GM12892 (cell line): Measurements from ENCODE around the gene OTUB1.

Source experiments
- DNase-seq: peaks from one replicate; pipeline ENCODE4 v3.0.0; 2011; ENCODE audit not compliant: insufficient read length
- FAIRE-seq: peaks from 2 replicates; lab custom pipeline; 2011; peaks lifted over from hg19 to GRCh38; lab: Jason Lieb, UNC
- POLR2A ChIP-seq: IDR thresholded peaks from 2 replicates; pipeline ENCODE4 v1.6.1; 2011; ENCODE audit warnings: low read depth, low read length, control low read depth
- POLR2AphosphoS5 ChIP-seq: IDR thresholded peaks from 2 replicates; pipeline ENCODE4 v1.6.1; 2011; ENCODE audit warnings: low read depth, low read length, control low read depth
- TAF1 ChIP-seq: IDR thresholded peaks from 2 replicates; pipeline ENCODE4 v1.6.1; 2011; ENCODE audit warnings: low read depth, mild to moderate bottlenecking, control low read depth, low read length, borderline replicate concordance

OTUB1 gene

DNA sequence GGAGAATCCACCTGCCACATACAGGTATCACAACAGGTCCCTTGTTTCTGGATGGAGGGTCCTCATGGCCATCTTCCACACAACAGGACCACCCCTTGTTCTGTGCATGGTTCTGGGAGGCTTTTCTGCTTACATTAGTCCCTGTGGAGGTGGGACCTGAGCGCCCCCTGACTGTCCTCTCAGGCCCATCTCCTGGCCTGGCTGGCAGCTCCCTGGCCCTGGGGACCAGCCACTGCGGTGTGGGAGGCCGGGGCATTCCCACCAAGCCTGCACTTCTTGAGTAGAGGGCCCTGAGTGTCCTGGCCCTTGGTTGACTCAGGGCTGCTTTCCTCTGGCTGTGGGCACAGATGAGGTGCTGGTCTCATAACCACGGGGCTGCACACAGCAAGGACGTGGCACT is 6.8 kb upstream of the OTUB1 start:
- no peak for FAIRE-seq
- TF ChIP-seq TAF1: no peak
- TF ChIP-seq POLR2A: peak; percentile 11; the same call in 1 of the 2 replicates
- no peak for TF ChIP-seq POLR2AphosphoS5
- DNase-seq: no peak

DNA sequence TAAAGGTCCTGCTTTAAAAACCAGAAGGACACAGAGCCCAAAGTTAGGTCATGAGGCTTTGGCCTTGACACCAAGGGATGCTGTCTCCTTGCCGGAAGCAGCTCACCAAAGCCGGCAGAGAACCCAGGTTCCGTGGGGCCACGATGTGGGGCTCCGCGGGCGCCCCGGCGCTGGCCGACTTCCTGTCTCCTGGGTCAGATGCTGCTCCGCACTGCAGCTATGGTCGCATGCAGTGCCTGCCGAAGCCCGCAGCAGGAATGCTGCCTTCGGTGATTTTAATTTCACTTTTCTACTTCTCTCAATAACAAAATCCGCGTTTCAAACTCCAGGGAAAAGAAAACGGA is 454 bp upstream of the OTUB1 start:
- FAIRE-seq (no peak), DNase-seq (peak; percentile 70)
- no peak for TF ChIP-seq POLR2AphosphoS5
- TF ChIP-seq TAF1: no peak
- no peak for TF ChIP-seq POLR2A

DNA sequence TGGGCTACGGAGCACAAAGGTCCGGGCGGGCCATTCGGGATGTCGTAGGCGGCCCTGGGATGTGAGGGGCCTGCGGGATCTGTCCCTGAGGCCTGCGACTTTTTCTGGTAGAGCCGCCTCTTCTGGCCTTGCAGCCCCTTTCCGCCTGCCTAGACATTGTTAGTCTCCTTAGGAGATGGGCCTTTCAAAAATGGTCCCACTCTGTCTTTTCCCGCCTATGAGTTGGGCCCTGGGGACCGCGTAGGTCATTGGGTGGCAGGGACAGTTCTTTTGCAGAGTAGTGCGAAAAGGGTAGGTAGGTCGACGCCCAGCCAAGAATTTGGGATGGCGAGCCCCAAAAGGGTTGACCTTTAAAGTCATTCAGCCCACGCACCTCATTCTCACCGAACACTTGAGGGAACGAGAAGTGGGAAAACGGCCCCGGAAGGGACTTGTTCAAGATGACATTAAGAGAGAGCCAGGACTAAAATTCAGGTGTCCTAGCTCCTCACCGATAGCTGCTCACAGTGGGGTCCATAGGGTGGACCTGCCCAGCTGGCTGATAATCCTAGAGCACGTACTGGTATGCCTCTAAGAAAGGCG is 785 bp downstream of the OTUB1 start:
- TF ChIP-seq POLR2A (no peak), POLR2AphosphoS5 (no peak), TAF1 (no peak)
- FAIRE-seq (no peak), DNase-seq (no peak)

DNA sequence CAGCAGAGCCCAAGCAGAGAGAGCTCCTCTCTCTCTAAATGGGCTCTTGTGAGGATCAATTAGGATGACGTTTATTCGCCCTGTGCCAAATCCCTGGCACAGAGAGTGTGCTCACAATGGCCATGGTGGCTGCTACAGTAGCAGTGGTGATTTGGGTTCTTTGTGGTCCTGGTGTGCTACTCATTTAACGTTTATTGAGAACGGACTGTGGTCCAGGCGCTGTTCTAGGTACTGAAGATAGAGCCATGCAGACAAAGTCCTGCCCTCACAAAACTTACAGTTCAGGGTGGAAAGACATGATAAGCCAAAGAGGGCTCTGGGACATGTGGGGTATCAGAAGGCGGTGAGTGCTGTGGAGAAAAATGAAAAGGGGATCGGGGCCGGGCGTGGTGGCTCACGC is 5.3 kb downstream of the OTUB1 start:
- FAIRE-seq (no peak), DNase-seq (no peak)
- TF ChIP-seq POLR2A: no peak
- TF ChIP-seq TAF1: no peak
- TF ChIP-seq POLR2AphosphoS5: no peak

DNA sequence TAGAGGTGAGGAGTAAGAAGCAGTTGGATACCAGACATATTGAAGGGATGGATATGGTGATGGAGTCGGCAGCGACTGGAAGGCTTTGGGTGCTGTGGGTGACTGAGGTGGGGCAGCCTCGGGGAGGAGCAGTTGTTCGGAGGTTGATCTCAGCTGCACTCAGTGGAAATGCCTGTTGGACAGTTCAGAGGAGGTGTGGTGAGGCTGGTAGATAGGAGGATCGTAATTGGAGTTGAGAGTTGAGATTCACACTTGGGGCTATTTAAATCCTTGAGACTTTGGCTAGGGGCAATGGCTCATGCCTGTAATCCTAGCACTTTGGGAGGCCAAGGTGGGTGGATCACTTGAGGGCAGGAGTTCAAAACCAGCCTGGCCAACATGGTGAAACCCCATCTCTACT is 6.9 kb downstream of the OTUB1 start:
- DNase-seq: no peak
- TF ChIP-seq POLR2A (no peak), TAF1 (no peak), POLR2AphosphoS5 (no peak)
- no peak for FAIRE-seq

DNA sequence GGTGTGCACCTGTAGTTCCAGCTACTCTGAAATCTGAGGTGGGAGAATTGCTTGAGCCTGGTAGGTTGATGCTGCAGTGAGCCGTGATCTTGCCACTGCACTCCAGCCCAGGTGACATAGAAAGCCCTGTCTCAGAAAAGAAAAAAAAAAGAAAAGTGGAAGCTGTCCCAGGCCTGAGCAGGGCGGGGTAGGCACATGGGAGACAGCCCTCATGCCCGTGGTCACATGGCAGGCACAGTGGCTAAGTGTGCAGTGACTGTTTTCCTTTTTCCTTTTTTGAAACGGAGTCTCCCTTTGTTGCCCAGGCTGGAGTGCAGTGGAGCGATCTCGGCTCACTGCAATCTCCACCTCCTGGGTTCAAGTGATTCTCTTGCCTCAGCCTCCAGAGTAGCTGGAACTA is 7.8 kb downstream of the OTUB1 start:
- DNase-seq: no peak
- FAIRE-seq: no peak
- TF ChIP-seq TAF1 (no peak), POLR2A (no peak), POLR2AphosphoS5 (no peak)

DNA sequence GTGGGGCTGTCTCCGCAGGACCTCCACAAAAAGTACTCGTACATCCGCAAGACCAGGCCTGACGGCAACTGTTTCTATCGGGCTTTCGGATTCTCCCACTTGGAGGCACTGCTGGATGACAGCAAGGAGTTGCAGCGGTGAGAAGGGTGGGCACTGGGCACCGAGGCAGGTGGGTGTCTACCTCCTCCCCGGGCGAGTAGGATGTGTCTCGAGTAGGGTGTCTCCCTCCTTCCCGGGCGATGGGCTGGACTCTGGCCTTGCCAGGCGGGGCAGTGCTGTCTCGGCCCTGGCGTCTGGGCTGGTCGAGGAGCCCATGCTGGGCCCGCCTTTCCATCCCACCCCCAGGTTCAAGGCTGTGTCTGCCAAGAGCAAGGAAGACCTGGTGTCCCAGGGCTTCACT is 10.3 kb downstream of the OTUB1 start:
- TF ChIP-seq POLR2A (no peak), TAF1 (no peak), POLR2AphosphoS5 (no peak; the same call in 1 of the 2 replicates)
- DNase-seq (no peak), FAIRE-seq (no peak)

DNA sequence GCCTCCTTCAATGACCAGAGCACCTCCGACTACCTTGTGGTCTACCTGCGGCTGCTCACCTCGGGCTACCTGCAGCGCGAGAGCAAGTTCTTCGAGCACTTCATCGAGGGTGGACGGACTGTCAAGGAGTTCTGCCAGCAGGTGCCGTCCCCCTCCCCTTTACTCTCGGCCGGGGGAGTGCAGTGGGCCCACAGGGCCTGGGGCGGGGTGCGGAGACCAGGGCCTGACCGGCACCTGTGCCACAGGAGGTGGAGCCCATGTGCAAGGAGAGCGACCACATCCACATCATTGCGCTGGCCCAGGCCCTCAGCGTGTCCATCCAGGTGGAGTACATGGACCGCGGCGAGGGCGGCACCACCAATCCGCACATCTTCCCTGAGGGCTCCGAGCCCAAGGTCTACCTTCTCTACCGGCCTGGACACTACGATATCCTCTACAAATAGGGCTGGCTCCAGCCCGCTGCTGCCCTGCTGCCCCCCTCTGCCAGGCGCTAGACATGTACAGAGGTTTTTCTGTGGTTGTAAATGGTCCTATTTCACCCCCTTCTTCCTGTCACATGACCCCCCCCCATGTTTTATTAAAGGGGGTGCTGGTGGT is 11.0 kb downstream of the OTUB1 start:
- FAIRE-seq: no peak
- TF ChIP-seq TAF1 (no peak), POLR2A (no peak), POLR2AphosphoS5 (no peak)
- DNase-seq: no peak

DNA sequence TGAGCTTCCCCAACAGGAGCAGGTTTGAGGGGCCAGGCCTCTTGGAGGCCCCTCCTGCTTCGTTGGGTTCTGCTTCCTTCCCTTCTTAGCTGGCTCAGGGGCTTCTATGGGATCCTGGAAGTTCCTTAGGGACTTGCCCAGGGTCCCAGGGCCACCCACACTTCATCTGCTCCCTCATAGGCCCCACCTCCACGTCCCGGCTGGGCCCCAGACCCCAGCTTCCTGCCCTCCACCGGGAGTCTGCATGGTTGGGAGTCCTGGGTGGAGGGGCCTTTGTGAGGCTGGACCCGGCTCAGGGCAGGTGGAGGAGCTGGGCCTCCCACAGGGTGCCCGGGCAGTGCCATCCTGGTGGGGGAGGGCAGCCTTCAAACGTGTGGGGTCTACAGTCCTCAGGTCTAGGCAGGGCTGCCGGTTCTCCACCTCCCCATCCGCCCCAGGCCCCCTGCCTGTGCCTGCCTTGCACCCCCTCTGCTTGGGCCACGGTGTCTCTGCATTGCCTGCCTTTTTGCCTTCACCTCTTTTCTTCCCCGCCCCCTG is 11.6 kb downstream of the OTUB1 start:
- DNase-seq (no peak), FAIRE-seq (no peak)
- no peak for TF ChIP-seq POLR2AphosphoS5
- no peak for TF ChIP-seq POLR2A
- no peak for TF ChIP-seq TAF1

DNA sequence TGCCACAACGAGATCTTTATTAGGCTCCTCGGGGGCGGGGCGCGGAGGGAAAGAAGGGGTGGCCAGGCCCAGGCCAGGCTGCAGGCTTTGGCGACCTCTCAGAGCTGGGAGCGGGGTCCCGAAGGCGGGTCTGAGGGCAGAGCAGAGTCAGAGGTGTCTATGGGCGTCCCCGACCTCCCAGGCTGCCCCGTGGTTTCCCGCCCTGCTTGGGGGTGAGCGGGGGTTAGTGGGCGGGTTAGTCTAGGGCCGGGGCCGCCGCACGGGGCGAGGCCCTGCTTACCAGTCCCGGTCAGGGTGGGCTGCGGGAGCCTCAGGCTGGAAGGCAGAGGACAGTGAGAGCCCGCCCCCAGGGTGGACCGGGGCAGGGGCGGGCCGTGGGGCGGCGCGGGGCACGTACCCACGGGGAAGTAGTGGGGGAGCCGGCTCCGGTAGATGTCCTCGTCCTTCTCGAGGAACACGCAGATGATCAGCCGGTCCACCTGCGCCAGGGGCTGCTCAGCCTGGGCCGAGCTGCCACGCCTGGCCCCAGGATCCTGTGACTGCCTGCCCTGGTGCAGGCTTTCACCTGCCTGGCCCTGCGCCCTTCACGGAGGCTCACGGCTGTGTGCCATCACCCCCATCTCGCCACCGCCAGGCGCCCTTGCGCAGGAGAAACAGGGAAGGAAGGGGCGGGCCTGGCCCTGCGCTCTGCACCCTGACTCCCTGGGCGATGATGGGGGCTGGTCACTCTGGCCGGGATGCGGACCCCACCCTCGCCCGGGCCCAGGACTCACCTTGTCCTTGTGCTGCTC is 12.5 kb downstream of the OTUB1 start:
- TF ChIP-seq POLR2A: no peak
- peak; percentile 53; the same call in 1 of the 2 replicates for TF ChIP-seq POLR2AphosphoS5
- FAIRE-seq (peak; percentile 27), DNase-seq (no peak)

DNA sequence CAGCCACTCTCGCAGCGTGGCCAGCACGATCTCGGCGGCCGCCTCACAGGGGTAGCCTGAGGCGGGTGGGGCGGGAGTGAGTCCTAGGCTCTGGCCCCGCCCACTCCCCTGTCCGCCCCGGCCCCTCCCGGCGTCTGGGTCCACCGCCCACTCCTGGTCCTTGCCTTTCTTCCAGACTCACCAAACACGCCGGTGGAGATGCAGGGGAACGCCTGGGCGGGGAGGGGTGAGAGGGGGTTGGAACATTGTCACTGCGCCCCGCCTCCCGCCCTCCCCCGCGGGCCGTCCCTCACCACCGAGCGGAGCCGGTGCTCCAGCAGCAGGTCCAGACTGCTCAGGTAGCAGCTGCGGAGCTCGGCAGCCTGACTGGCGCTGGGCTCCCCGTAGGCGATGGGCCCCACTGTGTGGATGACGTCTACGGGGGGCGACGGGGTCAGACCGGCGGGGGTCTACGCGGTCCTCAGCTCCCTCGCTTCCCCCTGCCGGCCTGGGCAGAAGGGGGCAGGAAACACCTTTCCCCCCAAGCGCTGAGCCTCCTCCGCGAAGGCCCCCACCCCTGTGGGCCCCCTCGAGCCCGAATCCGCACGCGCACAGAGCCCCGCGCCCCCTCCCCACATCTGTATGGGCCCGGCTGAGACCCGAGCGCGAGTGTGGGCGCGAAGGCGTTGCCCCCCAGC is 13.2 kb downstream of the OTUB1 start:
- FAIRE-seq (peak; percentile 67), DNase-seq (peak; percentile 73)
- TF ChIP-seq POLR2A: peak; percentile 57; the same call in 1 of the 2 replicates
- TF ChIP-seq POLR2AphosphoS5: no peak
